ENCODE data around the gene APOB.

DNA sequence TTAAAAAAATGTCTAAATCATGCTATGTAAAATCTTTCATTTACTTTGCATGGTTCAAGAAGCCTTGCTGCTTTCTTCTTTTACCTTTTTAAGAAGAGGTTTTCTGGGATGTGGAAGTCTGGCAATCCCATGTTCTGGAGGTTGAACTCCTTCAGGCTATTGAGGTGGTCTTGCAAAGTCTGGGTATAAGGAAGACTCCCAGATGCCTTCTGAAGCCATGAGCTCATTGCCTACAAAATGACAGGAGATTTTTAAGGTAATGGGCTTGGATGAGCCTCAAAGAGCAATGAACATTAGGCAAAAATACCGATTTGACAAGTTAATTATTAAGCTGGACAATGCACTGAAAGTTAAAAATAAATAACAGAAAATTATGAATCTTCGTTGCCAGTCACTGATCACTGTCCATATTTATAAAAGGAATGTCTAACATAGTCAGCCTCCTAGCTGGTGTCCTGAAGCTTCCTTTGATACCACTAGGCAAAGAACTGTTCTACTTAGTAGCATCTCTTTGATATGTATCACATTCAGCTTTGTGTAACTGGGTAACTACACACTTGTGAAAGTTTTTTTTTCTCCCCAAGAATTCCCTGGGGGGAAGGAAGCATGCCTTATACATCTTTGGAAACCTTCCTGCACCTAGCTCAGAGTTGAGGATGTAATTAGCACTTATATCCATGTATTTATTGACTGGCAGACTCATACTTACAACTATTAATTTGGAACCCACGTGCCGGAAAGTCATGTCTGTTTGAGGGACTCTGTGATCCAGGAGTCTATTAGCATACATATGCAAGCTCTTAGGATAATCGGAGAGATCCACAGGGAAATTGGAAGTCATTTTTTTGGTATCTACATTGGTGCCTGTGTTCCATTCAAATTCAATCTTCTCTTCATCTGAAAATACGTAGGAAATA lies 29.3 kb downstream of the APOB start:
- TF ChIP-seq, protein P1, sequence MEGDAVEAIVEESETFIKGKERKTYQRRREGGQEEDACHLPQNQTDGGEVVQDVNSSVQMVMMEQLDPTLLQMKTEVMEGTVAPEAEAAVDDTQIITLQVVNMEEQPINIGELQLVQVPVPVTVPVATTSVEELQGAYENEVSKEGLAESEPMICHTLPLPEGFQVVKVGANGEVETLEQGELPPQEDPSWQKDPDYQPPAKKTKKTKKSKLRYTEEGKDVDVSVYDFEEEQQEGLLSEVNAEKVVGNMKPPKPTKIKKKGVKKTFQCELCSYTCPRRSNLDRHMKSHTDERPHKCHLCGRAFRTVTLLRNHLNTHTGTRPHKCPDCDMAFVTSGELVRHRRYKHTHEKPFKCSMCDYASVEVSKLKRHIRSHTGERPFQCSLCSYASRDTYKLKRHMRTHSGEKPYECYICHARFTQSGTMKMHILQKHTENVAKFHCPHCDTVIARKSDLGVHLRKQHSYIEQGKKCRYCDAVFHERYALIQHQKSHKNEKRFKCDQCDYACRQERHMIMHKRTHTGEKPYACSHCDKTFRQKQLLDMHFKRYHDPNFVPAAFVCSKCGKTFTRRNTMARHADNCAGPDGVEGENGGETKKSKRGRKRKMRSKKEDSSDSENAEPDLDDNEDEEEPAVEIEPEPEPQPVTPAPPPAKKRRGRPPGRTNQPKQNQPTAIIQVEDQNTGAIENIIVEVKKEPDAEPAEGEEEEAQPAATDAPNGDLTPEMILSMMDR (conservative IDR thresholded peaks at IDR 0.05) = no peak
- no peak for TF ChIP-seq ZFX (IDR thresholded peaks at IDR 0.05)

All from C4-2B (cell line).